ENCODE measurements around the gene PRKD2.

GRCh38 chr19:46696866-46697203, 20.1 kb downstream of the PRKD2 start:
- TF ChIP-seq, protein P1, sequence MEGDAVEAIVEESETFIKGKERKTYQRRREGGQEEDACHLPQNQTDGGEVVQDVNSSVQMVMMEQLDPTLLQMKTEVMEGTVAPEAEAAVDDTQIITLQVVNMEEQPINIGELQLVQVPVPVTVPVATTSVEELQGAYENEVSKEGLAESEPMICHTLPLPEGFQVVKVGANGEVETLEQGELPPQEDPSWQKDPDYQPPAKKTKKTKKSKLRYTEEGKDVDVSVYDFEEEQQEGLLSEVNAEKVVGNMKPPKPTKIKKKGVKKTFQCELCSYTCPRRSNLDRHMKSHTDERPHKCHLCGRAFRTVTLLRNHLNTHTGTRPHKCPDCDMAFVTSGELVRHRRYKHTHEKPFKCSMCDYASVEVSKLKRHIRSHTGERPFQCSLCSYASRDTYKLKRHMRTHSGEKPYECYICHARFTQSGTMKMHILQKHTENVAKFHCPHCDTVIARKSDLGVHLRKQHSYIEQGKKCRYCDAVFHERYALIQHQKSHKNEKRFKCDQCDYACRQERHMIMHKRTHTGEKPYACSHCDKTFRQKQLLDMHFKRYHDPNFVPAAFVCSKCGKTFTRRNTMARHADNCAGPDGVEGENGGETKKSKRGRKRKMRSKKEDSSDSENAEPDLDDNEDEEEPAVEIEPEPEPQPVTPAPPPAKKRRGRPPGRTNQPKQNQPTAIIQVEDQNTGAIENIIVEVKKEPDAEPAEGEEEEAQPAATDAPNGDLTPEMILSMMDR (IDR thresholded peaks at IDR 0.05 in 2 of 3, conservative IDR thresholded peaks at IDR 0.05 in 1 of 3; ENCODE audit: control insufficient read depth in 2 of 3, extremely low read depth in 1 of 3, insufficient read depth in 1 of 3, low read depth in 3 of 3, low read length in 3 of 3), result no peak
- TF ChIP-seq POLR2AphosphoS5 (IDR thresholded peaks at IDR 0.05; ENCODE audit: low read length) (no peak), ATF3 (IDR thresholded peaks at IDR 0.05; ENCODE audit: borderline replicate concordance, extremely low read depth, low read depth, low read length) (no peak), NKRF (conservative IDR thresholded peaks at IDR 0.05) (no peak), FOXM1 (IDR thresholded peaks at IDR 0.05; ENCODE audit: low read depth, low read length) (no peak), POLR2A (IDR thresholded peaks at IDR 0.05; ENCODE audit: low read depth, low read length) (no peak), POLR2AphosphoS2 (IDR thresholded peaks at IDR 0.05; ENCODE audit: low read depth, low read length) (no peak), CBX3 (IDR thresholded peaks at IDR 0.05; ENCODE audit: borderline replicate concordance, low read depth) (no peak), MXI1 (IDR thresholded peaks at IDR 0.05; ENCODE audit: low read depth, low read length) (no peak), GATAD2B (conservative IDR thresholded peaks at IDR 0.05; ENCODE audit: low read depth) (no peak)

Measured in GM12878 (cell line).